Eye (tissue), 1 donor: ENCODE results near the gene FAHD2A.
"Not testable (repeated sequence)": the region's sequence is repeated elsewhere in the genome, so short reads cannot be mapped to it uniquely, and the experiment has no call there.

ENCODE experiments used
- DNase-seq: peaks from one replicate; pipeline ENCODE4 v3.0.0-alpha.2; 2015

FAHD2A gene

GRCh38 chr2:95402370-95403203 is at the start of gene FAHD2A:
Gene FAHD2A (plus strand): TSS chr2:95402708. CDS start chr2:95405559, 2,851 bp downstream.
- DNase-seq = peak; percentile 99

GRCh38 chr2:95353055-95353575 is 49.4 kb upstream of the FAHD2A start:
- no peak for DNase-seq

GRCh38 chr2:95353613-95354468 is 48.7 kb upstream of the FAHD2A start:
- no peak for DNase-seq

DNA sequence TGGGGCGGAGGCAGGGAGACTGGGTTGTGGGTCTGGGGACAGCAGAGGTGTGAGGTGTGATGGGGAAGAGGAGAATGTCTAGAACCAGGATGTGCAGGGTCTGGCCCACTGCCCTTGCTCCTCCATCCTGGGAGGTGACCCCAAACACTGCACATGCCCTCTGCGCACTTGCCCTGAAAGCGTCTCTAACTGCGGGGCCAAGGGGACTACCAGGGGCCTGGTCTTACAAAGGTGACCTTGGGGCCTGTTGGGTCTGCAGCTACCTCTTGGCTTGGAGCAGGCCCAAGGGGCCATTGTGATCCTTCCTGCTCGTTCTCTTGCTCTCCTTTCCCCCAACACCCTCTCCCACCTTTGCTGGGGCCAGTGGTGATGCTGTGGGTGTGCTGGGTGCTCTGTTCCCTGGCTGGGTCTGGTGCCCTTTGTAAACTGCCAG is 48.0 kb upstream of the FAHD2A start:
- no peak for DNase-seq

DNA sequence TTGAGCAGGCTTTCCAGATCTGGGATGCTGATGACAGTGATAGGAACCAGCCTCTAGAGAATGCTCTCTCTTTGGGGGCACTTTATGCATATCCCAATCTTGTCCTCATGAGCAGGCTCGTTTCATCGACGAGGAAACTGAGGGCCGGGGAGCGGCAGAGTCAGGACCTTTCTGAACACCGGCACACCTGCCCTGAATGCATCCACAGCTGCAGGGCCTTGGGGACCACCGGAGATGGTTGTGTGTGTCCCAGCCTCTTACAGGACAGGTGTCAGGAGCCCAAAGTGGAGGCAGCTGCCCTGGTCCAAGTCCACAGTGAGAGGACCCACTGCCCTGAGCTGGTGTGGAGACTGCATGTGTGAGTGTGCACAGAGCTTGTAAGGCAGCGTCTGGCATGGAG is 47.6 kb upstream of the FAHD2A start:
- no peak for DNase-seq

DNA sequence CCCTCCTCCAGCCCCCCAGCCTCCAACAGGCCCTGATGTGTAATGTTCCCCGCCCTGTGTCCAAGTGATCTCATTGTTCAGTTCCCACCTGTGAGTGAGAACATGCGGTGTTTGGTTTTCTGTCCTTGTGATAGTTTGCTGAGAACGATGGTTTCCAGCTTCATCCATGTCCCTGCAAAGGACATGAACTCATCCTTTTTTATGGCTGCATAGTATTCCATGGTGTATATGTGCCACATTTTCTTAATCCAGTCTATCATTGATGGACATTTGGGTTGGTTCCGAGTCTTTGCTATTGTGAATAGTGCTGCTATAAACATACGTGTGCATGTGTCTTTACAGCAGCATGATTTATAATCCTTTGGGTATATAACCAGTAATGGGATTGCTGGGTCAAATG is 47.0 kb upstream of the FAHD2A start:
- DNase-seq = not testable (repeated sequence)

- no peak for DNase-seq
Observed at GRCh38 chr2:95356821-95357700, 45.4 kb upstream of the FAHD2A start.

DNA sequence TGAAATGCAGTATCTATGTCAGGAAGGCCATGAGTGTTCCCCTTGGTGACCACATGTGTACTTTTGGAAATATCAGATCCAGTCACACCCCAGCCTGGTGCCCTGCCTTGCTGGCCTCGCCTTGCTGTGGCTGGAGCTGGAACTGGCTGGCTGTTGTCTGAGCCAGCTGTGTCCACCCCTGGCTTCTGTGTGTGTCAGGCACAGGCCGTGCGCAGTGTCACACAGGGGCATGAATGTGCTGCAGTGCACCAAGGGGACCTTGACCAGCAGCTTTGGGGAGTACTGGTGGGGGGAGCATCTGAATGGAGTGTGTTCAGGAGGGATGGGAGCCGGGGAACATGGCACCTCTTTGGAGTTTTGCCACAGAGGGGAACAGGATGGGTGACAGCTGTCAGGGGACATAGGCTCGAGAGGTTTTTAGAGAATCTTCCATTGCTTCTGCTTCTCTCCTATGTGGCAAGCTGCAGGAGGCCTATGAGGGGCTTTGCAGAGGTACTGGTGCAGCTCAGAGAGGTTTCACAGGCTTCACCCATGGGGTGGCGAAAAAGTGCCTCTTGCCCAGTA is 44.7 kb upstream of the FAHD2A start:
- DNase-seq = no peak

- DNase-seq = no peak
Observed at GRCh38 chr2:95359031-95359430, 43.5 kb upstream of the FAHD2A start.

- DNase-seq = no peak
Observed at GRCh38 chr2:95359501-95359930, 43.0 kb upstream of the FAHD2A start.

- no peak for DNase-seq
Observed at GRCh38 chr2:95361216-95361980, 41.1 kb upstream of the FAHD2A start.

- DNase-seq = no peak
Observed at GRCh38 chr2:95362486-95362885, 40.0 kb upstream of the FAHD2A start.

- DNase-seq = no peak
Observed at GRCh38 chr2:95366514-95366913, 36.0 kb upstream of the FAHD2A start.

DNA sequence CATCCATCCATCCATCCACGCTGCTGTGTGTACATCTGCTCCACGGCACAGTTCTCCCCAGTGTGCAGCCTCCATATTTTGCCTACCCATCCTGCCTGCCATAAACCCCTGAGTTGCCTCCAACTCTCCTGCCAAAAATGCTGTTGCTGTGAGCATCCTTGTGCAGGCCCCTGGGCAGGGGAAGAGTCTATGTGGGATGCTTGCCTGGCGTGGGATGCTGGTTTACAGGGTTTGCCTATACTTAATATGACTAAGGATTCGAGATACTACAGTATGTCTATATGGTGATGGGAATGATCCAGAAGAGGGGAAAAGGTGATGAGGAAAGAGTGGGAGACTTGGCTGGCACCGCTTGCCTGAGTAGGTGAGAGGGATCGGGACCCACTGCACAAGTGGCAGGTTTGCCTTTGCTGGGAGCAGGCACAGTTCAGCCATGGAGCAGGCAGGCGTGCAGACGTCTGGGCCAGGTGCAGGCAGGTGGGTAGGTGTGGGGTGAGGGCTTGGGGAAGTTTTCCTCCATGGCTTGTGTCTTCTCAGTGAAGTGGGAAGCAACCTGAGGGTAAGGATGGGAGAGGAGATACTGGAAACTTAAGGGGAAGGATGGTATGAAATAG is 30.2 kb upstream of the FAHD2A start:
- DNase-seq = no peak

DNA sequence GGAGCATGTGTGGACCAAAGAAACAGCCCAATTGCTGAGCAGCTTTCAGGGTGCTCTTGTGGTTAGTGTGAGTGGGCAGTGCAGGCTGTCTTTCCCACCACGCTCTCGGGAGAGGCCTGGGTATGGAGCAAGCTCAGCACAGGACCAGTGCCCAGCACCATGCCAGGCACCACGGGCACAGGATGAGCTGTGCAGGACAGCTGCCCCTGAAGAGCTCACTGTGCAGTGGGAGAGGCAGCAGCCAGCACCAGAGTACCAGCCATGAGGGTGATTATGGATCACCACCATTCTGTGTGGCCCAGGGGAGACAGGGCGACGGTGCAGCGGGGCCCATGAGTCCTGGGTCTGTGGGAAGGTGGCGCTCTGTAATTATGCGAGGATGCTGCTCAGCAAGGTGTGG is 29.7 kb upstream of the FAHD2A start:
- DNase-seq = no peak

GRCh38 chr2:95374029-95374428 is 28.5 kb upstream of the FAHD2A start:
- no peak for DNase-seq

DNA sequence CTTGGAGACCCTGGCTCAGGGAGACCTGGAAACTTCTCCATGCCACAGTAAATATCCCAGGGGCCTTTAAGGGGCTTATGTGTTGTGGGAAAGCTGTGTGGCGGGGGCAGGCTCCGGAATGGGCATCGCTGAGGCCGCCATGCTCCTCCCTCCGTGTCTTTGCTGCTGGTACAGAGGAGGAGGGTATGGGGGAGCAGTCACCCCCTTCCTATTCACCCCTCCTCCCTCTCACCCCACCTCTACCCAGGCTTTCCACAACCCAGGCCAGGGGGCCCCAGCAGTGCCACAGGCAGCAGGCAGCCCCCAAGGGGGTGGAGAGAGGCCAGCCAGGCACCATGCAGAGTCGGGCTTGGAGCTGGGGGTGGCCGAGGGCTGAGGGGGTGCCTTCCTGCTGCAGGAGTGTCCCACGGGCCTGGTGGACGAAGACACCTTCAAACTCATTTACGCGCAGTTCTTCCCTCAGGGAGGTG is 28.0 kb upstream of the FAHD2A start:
- DNase-seq = no peak

GRCh38 chr2:95374921-95375471 is 27.5 kb upstream of the FAHD2A start:
- DNase-seq = no peak

DNA sequence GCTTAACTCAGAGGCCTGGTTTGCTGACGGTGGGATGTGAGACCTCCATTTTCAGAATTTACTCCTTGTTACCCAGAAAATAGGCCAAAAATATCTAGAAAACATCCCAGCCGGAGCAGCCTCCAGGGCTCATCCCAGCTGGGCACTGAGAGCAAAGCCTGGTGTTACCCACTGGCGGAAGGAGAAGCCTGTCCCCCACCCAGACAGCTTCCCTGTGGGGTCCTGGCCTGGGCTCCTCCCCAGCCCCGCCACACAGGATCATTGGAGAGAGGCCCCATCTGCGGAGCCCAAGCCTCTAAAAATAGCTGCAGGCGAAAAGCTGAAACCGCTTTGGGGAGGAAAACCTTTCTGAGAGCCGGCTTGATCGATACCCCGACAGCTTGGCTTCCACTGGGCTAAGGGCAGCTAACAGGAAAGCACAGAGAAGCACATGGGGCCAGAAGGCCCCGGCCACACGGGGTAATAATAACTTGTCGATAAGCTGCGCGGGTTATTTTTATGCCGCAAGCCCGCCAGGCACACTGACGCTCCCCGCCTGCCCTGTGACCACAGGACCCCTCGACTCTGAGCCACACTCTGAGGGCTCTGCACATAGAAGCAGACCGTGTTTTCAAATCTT is 26.9 kb upstream of the FAHD2A start:
- peak; percentile 18 for DNase-seq
